Superior temporal gyrus (tissue), 1 donor: ENCODE data around the gene DUSP15.
"Not testable (repeated sequence)": the region's sequence is repeated elsewhere in the genome, so short reads cannot be mapped to it uniquely, and the experiment has no call there.

Experiments
- DNase-seq: peaks from one replicate; pipeline ENCODE4 v3.0.0-alpha.2; 2016; ENCODE audit errors: extremely low spot score

Gene DUSP15, protein sequence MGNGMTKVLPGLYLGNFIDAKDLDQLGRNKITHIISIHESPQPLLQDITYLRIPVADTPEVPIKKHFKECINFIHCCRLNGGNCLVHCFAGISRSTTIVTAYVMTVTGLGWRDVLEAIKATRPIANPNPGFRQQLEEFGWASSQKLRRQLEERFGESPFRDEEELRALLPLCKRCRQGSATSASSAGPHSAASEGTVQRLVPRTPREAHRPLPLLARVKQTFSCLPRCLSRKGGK

DNA sequence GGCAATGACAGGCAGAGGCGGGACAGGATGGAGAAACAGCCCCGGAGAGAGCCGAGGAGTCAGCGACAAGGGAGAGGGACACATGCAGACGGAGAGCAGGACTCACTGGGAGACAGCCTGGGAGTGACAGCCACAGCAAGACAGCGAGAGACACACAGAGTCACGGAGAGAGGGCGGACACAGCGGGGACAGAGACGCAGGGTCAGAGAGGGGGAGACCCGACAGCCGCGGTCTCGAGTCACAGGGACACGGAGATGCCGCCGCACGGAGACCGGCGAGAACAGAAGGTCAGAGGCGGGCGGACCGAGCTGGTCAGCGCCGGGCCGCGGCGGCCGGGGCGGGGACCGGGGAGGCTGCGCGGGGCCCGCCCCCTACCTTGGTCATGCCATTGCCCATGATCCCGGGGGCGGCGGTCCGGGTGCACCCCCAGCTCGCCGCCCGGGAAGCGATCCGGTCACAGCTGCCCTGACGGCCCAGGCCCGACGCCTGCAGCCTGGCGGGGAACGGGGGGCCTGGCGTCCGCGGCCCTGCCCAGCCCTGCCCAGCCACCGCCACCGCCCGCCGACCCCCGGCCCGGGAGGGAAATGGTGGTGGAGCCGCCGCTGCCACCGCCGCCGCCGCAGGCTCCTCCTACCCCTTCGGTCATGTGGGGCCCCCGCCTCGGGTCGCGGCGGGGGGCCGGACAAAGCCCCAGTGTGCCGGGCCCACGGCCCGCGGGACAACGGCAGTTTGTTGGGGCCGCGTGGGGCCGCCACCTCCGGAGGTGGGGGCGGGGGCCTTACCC, at the start of gene DUSP15, which contains the start of gene TTLL9:
DUSP15 (minus strand) TSS at position 586 of the 784 bp plus-strand sequence; CDS start at position 396, 190 bp downstream.
TTLL9 (plus strand) TSS at position 693 of the 784 bp plus-strand sequence. CDS start 493 bp downstream, outside the sequence.
- DNase-seq: peak; percentile 75

- no peak for DNase-seq
Observed at GRCh38 chr20:31919410-31920155, 49.3 kb upstream of the DUSP15 start.

DNA sequence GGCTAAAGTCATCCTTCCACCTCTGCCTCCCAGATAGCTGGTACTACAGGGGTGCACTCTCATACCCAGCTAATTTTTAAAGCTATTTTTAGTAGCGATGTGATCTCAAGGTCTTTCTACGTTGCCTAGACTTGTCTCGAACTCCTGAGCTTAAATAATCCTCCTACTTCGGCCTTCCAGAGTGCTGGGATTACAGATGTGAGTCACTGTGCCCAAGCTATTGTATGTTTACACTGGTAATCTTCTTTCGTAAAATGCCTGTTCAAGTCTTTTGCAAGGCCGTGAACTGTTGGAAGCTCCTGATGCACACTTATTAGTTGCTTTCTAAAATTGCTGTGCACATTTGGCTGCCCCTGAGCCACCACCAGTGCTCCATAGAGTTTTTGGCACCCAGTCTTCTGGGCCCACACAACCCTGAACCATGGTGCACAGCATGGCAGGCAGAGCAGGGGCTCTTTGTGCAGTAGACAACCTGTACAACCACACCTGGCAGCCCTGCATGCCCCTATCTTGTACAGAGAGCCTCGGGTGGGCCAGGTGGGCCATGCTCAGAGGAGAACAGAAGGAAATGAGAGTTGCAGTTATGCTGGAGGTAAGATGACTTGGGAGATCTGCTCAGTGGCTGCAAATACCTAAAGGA, 48.3 kb upstream of the DUSP15 start:
- no peak for DNase-seq

- DNase-seq: not testable (repeated sequence)
Observed at GRCh38 chr20:31917962-31918412, 47.7 kb upstream of the DUSP15 start.

DNA sequence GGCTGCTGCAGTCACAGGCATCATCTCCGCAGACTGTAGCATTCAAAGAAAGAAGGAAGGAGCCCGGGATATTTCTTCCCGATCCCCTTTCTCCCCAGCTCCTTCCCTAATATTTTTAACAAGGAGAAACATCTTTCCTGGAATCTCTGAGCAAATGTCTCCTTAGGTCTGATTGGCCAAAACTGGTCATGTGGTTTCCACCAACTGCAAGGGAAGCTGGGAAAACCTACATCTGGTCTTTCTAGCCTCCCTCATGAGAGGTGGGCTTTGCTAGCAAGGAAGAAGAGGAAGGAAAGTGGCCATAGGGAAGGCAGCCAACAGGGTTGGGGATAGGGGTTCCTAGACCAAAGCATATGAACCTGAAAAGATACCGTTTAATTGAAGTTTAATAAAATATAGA, 46.4 kb upstream of the DUSP15 start:
- no peak for DNase-seq

DNA sequence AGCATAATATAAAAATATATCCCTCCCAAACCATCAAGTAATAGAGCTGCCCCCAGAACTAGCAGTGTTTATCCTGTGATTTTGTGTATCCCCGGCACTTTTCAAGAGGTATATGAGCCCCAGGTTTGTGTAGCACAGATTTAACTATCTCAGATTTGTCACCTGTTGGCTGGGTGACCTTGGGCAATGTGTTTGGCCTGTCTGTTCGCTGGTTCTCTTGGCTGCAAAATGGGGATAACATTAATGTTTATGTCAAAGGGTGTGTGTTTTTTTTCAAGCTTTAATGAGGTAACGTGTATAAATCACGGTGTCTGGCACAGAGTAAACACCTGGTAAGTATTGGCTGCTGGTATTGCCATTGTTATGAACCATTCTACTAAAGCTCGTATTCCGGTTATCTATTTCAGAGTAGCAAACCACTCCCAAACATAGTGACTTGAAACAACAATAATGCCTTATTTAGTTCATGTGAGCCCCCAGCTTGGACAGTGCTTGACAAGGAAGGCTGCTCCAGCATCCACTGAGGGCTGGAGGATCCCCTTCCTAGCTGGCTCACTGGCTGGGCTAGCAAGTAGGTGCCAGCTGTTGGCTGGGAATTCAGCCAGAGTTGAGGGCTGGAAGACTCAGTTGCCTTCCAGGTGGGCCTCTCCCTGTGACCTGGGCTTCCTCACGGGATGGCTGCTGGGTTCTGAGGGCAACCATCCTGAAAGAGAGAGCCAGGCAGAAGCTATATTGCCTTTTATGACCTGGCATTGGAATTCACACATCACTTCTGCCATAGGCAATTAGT, 45.4 kb upstream of the DUSP15 start:
- DNase-seq: no peak

DNA sequence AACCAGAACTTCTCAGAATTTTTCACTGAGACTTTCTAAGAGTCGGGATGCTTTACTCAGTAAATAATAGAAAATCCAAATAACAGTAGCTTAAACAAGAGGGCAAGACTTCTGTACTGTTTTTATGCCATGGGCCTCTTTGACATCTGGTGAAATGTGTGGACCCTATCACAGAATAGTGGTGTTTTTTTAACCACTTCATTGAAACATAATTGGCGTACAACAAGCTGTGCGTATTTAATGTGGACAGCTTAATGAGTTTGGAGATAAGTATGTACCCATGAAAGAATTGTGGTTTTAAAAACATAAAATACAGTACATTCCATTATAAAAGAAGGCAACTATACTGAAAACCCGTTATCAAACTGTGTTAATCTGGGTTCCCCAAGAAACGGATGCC, 43.8 kb upstream of the DUSP15 start:
- no peak for DNase-seq

GRCh38 chr20:31913431-31914157, 43.3 kb upstream of the DUSP15 start:
- DNase-seq: no peak

- DNase-seq: no peak
Observed at GRCh38 chr20:31910071-31910803, 39.9 kb upstream of the DUSP15 start.

- no peak for DNase-seq
Observed at GRCh38 chr20:31909253-31910070, 39.1 kb upstream of the DUSP15 start.

DNA sequence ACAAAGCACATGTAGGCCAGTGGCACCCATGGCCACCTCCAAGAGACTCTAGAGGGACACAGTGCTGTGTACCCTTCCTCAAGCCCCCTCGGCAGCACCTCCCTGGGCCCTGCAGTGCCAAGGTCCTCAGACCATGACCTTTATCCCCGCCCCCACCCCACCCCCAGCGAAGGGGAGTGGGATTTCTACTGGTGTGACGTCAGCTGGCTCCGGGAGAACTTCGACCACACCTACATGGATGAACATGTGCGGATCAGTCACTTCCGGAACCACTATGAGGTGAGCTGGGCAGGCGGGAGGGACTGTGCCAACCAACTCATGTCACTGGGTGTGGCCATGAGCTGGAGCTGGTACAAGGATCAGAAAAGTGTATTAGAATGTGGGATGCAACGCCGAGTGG, 38.1 kb upstream of the DUSP15 start:
- DNase-seq: no peak

DNA sequence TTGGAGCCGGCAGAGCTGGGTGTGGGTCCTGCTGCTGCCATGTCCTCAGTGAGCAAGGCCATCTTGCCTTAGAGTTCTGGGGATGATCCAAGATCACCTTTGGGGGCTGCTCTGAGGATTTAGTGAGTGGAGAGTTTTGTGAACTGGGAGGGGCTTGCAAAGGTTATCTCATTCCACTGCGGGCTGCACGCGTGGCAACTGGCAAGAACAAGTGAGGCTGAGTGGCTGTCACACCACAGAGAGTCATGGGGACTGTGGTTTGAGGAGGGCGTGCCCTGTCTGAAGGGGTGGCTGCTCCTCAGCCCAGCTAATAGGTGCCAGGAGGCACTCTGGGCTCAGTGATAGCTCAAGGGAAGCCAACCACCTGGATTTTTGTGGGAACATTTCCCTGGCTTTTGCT, 37.7 kb upstream of the DUSP15 start:
- no peak for DNase-seq

- DNase-seq: no peak
Observed at GRCh38 chr20:31907046-31907445, 36.7 kb upstream of the DUSP15 start.

DNA sequence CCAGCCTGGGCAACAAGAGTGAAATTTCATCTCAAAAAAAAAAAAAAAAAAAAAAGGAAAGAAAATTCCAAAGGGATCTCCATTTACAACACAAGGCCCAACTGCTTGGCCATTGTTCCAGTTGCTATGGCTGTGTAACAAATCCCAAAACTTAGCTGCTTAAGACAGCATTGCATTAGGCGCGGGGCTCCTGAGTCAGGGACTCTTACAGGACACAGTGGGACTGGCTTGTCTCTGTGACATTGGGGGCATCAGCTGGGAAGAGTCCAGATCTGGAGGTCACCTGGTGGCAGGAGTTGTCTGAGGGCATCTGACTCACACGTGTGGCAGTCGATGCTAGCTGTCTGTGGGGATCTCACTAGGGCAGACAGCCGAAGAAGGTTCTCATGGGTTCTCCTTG, 35.7 kb upstream of the DUSP15 start:
- DNase-seq: no peak

DNA sequence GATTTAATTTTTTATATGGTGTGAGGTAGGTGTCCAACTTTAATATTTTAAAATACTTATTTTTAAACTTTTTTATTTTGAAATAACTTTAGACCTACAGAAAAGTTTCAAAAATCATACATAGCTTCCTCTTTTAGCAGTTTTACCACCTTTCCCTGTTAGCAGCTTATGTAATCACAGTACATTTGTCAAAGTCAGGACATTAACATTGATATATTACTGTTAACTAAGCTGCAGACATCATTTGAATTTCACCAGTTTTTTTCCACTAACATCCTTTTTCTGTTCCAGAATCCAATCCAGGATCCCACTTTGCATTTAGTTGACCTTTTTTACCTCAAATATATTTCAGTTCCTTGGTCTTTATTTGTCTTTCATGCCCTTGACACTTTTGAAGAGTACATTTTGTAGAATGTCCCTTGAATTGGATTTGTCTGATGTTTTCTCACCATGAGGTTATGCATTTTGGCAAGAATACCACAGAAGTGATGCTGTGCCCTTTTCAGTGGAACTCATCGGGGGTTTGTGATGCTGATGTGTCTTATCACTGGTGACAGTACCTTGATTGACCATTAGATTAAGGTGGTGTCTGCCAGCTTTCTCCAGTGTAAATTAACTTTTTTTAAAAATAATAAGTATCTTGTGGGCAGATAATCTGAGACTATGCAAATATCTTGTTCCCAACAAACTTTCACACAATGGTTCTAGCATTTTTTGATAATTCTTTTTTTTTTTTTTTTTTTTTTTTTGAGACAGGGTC, 33.5 kb upstream of the DUSP15 start:
- no peak for DNase-seq

GRCh38 chr20:31901615-31902014, 31.3 kb upstream of the DUSP15 start:
- DNase-seq: no peak

GRCh38 chr20:31897541-31897940, 27.2 kb upstream of the DUSP15 start:
- DNase-seq: no peak

DNA sequence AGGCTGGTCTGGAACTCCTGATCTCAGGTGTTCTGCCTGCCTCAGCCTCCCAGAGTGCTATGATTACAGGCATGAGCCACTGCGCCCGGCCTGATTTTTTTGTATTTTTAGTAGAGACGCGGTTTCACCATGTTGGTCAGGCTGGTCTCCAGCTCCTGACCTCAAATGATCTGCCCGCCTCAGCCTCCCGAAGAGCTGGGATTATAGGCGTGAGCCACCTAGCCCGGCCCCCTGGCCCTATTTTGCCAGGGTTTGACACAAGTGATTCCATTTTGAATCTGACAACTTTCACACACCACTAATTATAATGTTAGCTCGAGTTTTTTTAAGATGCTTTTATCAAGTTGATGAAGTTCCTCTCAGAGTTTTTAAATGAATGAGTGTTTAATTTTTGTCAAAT, 25.7 kb upstream of the DUSP15 start:
- DNase-seq: no peak
